Loucy (cell line): ENCODE data around the gene COL13A1.

Experiments
- CTCF ChIP-seq: fragments of 200-600 bp; sonication (generic); conservative IDR thresholded peaks from 2 replicates; pipeline ENCODE4 v1.5.1; 2014; ENCODE audit warnings: mild to moderate bottlenecking, antibody characterized with exemption, low read length
- EZH2phosphoT487 ChIP-seq: fragments of 200-600 bp; IDR thresholded peaks from 2 replicates; pipeline ENCODE4 v1.6.1; 2018; ENCODE audit warnings: antibody characterized with exemption, mild to moderate bottlenecking, moderate library complexity, borderline replicate concordance

GRCh38 chr10:69766161-69766910, 35.4 kb upstream of the COL13A1 start:
- TF ChIP-seq CTCF (no peak), EZH2phosphoT487 (no peak)
